Measurements from ENCODE around the gene ROGDI. TPM values are rescaled to one million over a fixed set of nuclear protein-coding genes. Genes with fewer than 3 reads are reported as not detected.

Gene ROGDI
- total RNA-seq, 1 donor from 2014 or later = 39.3 TPM

DNA sequence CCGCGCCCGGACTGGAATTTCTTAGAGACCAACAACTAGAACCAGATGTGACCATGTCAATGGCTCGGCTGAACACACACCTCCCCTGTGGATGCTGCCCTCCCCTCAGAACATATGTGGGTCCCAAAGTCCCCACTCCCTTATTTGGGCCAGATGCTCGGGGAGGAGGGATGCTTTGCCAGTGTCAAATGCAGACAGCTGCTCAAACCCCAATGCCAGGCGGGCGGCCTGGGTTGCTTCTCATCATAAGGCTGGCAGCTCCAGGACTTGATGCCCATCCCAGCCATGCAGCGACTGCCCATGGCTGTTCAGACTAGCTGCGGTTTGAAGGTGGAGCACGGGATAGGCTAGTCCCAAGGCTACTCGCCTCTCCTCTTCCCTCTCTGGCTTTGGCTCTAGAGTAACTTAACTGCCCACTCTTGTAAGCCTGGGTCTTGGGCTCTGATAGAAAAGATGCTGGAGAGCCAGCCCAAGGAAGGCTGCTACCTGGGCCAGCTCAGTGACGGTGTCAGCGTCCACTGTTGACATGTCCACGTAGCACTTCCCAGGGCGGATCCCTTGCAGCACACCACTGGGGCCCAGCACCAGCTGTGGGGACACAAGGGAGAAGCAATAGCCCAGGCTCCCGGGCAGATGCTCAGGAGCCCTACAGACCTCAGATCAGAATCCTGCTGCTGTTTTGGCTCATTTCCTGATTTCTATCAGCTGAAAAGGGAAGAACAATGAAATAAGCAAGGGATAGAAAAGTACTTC, 11.0 kb upstream of the ROGDI start:
- Mint-ChIP-seq H3K4me1 (ENCODE audit: unreplicated experiment) (no peaks in the 10 kb centered on the region), H3K27ac (no peak overlapping the region), H3K4me3 (no peak overlapping the region), H3K36me3 (peaks cover 21% of the 10 kb centered on the region), H3K27me3 (no peaks in the 10 kb centered on the region), H3K9me3 (no peaks in the 10 kb centered on the region)
- TF ChIP-seq, protein P1, sequence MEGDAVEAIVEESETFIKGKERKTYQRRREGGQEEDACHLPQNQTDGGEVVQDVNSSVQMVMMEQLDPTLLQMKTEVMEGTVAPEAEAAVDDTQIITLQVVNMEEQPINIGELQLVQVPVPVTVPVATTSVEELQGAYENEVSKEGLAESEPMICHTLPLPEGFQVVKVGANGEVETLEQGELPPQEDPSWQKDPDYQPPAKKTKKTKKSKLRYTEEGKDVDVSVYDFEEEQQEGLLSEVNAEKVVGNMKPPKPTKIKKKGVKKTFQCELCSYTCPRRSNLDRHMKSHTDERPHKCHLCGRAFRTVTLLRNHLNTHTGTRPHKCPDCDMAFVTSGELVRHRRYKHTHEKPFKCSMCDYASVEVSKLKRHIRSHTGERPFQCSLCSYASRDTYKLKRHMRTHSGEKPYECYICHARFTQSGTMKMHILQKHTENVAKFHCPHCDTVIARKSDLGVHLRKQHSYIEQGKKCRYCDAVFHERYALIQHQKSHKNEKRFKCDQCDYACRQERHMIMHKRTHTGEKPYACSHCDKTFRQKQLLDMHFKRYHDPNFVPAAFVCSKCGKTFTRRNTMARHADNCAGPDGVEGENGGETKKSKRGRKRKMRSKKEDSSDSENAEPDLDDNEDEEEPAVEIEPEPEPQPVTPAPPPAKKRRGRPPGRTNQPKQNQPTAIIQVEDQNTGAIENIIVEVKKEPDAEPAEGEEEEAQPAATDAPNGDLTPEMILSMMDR (conservative IDR thresholded peaks at IDR 0.05) = no peak
- DNase-seq (ENCODE audit: extremely low spot score, unreplicated experiment) = no peak

DNA sequence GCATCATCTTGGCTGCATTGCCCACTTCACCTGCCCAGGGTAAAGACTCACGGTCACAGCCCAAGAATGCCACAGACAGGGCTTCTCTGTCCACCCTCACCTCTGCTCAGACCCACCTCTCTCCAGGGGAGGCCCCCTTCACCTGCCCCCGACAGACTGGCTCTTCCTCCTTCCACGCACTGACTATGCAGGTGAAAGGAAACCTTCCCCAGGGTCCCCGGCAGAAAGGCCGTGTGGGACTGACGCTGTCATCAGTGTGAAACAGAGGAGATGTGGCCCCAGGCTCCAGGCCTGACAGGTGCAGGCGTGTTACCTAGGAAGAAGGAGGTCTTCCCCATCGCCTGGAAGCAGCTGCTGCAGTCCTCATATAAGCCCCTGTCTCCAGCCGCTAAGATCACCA, 9.3 kb upstream of the ROGDI start:
- DNase-seq (ENCODE audit: extremely low spot score, unreplicated experiment) = no peak
- TF ChIP-seq, protein P1 (conservative IDR thresholded peaks at IDR 0.05) = no peak
- H3K4me3 Mint-ChIP-seq = no peak overlapping the region
- no peaks in the 10 kb centered on the region for H3K4me1 Mint-ChIP-seq (ENCODE audit: unreplicated experiment)
- H3K27ac Mint-ChIP-seq = no peak overlapping the region
- no peaks in the 10 kb centered on the region for H3K27me3 Mint-ChIP-seq
- H3K36me3 Mint-ChIP-seq = peaks cover 20% of the 10 kb centered on the region
- H3K9me3 Mint-ChIP-seq = no peaks in the 10 kb centered on the region

DNA sequence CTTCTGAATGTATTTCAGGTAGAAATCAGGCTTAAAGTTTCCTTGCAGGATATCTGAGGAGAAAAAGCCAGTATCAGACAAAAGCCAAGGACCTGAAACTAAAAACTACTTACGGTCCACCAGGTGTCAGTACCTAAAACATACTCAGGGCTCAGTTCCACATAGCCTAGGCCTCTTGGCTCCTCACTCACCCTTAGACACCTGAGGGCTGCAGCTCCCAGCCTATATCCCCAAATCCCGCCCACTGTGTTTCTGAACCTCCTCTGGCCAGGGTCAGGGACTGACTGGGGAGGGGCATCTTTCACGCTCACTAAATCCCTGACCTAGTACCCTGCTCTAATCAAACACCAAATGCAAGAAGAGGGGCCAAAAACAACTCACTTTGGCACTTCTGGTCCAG, 8.8 kb upstream of the ROGDI start:
- Mint-ChIP-seq H3K4me1 (ENCODE audit: unreplicated experiment) (no peaks in the 10 kb centered on the region), H3K4me3 (no peak overlapping the region), H3K9me3 (no peaks in the 10 kb centered on the region), H3K27me3 (no peaks in the 10 kb centered on the region), H3K36me3 (peaks cover 17% of the 10 kb centered on the region), H3K27ac (no peak overlapping the region)
- TF ChIP-seq, protein P1 (conservative IDR thresholded peaks at IDR 0.05) = no peak
- no peak for DNase-seq (ENCODE audit: extremely low spot score, unreplicated experiment)

DNA sequence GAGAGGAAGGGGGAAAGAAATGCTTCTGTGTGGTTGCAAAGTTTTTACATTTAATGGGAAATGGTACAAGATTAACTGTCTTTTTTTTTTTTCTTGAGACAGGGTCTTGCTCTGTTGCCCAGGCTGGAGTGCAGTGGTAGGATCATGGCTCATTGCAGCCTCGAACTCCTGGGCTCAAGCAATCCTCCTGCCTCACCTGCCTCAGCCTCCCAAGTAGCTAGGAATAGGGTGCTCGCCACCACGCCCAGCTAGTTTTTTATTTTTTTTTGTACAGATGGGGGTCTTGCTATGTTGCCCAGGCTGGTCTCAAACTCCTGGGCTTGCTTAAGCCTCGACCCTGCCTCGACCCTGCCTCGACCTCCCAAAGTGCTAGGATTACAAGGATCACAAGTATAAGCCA, 3.8 kb upstream of the ROGDI start:
- Mint-ChIP-seq H3K4me3 (no peak overlapping the region), H3K27me3 (no peaks in the 10 kb centered on the region), H3K27ac (no peak overlapping the region), H3K36me3 (peaks cover 7% of the 10 kb centered on the region), H3K4me1 (ENCODE audit: unreplicated experiment) (peaks cover 12% of the 10 kb centered on the region), H3K9me3 (no peaks in the 10 kb centered on the region)
- DNase-seq (ENCODE audit: extremely low spot score, unreplicated experiment) = no peak
- TF ChIP-seq, protein P1 (conservative IDR thresholded peaks at IDR 0.05) = no peak

DNA sequence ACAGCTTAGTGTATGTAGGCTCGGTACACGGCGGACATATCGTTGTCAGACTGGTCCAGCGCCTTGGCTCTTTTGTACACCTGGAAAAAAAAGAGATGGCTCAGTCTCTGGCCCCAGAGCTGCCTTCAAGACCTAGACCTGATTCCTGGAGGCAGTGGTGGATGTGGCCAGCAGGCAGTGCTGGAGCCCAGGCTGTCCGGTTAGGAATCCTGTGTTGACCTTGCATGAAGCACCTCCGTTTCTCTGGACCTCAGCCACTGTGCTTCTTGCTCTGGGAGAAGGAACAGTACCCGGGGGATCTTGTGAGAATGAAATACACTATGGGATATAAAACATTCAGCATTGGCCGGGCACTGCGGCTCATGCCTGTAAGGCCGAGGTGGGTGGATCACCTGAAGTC, 2.8 kb upstream of the ROGDI start:
- H3K9me3 Mint-ChIP-seq = no peaks in the 10 kb centered on the region
- TF ChIP-seq, protein P1 (conservative IDR thresholded peaks at IDR 0.05) = no peak
- peaks cover 7% of the 10 kb centered on the region for H3K36me3 Mint-ChIP-seq
- DNase-seq (ENCODE audit: extremely low spot score, unreplicated experiment) = no peak
- H3K4me3 Mint-ChIP-seq = no peak overlapping the region
- H3K27ac Mint-ChIP-seq = no peak overlapping the region
- H3K4me1 Mint-ChIP-seq (ENCODE audit: unreplicated experiment) = peaks cover 17% of the 10 kb centered on the region
- no peaks in the 10 kb centered on the region for H3K27me3 Mint-ChIP-seq

Measured in type B pancreatic cell (in vitro differentiated cells).